ENCODE results near the gene ADA. TPM values are rescaled to one million over a fixed set of nuclear protein-coding genes. Genes with fewer than 3 reads are reported as not detected.

Gene ADA
- total and polyA plus RNA-seq, 9 of the 15 experiments (the other 6 are each of a cell fraction or from before 2014, with no cell fraction given), result 2.4 to 26.1 (median 5.3) TPM

DNA sequence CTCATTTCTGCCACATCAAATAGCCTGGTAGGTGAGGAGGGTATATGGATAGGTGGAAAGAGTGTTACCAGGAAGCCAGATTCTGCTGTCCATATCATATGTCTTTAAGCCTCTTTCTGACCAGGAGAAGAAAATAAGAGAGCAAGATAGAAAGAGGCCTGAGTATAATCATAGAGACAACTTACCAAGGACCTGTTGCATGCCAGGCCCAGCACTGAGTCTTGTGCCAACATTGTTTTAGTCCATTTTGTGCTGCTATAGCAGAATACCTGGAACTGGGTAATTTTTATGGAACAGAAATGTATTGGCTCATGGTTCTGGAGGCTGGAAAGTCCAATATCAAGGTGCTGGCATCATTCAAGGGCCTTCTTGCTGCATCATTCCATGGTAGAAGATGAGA lies 7.3 kb upstream of the ADA start:
- no peaks in the 10 kb centered on the region; the same call in 1 of the 2 replicates for H3K9me3 ChIP-seq (replicated peaks; ENCODE audit: control insufficient read depth, insufficient read depth, low read depth, low read length)
- DNase-seq (ENCODE audit: extremely low read depth in 1 of 4, low spot score in 3 of 4) (no peak), FAIRE-seq (no peak), ATAC-seq (no peak)
- BruUV-seq (replicated peaks), result no TSS peak
- ChIA-PET POLR2A (no interaction called here), CTCF (ENCODE audit: low intra/inter-chr PET ratio) (no interaction called here)
- no peak for TF ChIP-seq ZNF197 (CRISPR knock-in tag; IDR thresholded peaks at IDR 0.05; ENCODE audit: low read depth)
- no peak for TF ChIP-seq ARID1B (IDR thresholded peaks at IDR 0.05)
- TF ChIP-seq, protein P1, sequence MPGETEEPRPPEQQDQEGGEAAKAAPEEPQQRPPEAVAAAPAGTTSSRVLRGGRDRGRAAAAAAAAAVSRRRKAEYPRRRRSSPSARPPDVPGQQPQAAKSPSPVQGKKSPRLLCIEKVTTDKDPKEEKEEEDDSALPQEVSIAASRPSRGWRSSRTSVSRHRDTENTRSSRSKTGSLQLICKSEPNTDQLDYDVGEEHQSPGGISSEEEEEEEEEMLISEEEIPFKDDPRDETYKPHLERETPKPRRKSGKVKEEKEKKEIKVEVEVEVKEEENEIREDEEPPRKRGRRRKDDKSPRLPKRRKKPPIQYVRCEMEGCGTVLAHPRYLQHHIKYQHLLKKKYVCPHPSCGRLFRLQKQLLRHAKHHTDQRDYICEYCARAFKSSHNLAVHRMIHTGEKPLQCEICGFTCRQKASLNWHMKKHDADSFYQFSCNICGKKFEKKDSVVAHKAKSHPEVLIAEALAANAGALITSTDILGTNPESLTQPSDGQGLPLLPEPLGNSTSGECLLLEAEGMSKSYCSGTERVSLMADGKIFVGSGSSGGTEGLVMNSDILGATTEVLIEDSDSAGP (CRISPR knock-in tag; IDR thresholded peaks at IDR 0.05), result no peak
- TF ChIP-seq FOSL1 (tag; conservative IDR thresholded peaks at IDR 0.05), result no peak
- in situ Hi-C loops (cut with MboI) (no loop called here), intact Hi-C loops (cut with micrococcal nuclease) (no loop called here)
- H3K27me3 ChIP-seq (ENCODE audit: control insufficient read depth in 2 of 2, insufficient read depth in 2 of 2, low read length in 2 of 2), result peaks cover 4 to 18% of the 10 kb centered on the region in 2 experiments; a peak in 4 of 5 replicates
- no peak overlapping the region for H3K9ac ChIP-seq (ENCODE audit: insufficient read depth in 1 of 2, low read depth in 2 of 2, low read length in 2 of 2)
- H3K4me1 ChIP-seq (replicated peaks in 1 of 2; ENCODE audit: control insufficient read depth in 2 of 2, insufficient read depth in 2 of 2, low read length in 2 of 2), result no peaks in the 10 kb centered on the region
- H4K20me1 ChIP-seq (replicated peaks; ENCODE audit: control insufficient read depth, insufficient read depth, low read length), result no peaks in the 10 kb centered on the region
- no peaks in the 10 kb centered on the region for H3K9me1 ChIP-seq (ENCODE audit: control insufficient read depth, insufficient read depth, low read length)
- no peaks in the 10 kb centered on the region for H3K36me3 ChIP-seq (ENCODE audit: control insufficient read depth, insufficient read depth, low read length)
- no peak overlapping the region for H2AFZ ChIP-seq (ENCODE audit: low read depth, low read length)
- no peaks in the 10 kb centered on the region for H3K79me2 ChIP-seq (ENCODE audit: control insufficient read depth, insufficient read depth, low read length)
- H3K27ac ChIP-seq (ENCODE audit: extremely low read depth, low read depth, low read length), result no peak overlapping the region
- no peak overlapping the region for H3K4me3 ChIP-seq
- no peak overlapping the region for H3K4me2 ChIP-seq (ENCODE audit: insufficient read depth, low read length)

- BruUV-seq (replicated peaks), result no TSS peak
- peaks cover 6 to 11% of the 10 kb centered on the region in 2 experiments; a peak in 4 of 5 replicates for H3K27me3 ChIP-seq (ENCODE audit: control insufficient read depth in 2 of 2, insufficient read depth in 2 of 2, low read length in 2 of 2)
- no peak overlapping the region for H3K27ac ChIP-seq (ENCODE audit: extremely low read depth, low read depth, low read length)
- H3K9me3 ChIP-seq (replicated peaks; ENCODE audit: control insufficient read depth, insufficient read depth, low read depth, low read length), result peaks cover 4% of the 10 kb centered on the region; the same call in 1 of the 2 replicates
- intact Hi-C loops (cut with micrococcal nuclease), result no loop called here
- no peak overlapping the region for H2AFZ ChIP-seq (ENCODE audit: low read depth, low read length)
- no peak overlapping the region for H3K4me3 ChIP-seq
- ChIA-PET POLR2A (no interaction called here), CTCF (ENCODE audit: low intra/inter-chr PET ratio) (no interaction called here)
- FAIRE-seq (no peak), DNase-seq (ENCODE audit: extremely low read depth in 1 of 4, low spot score in 3 of 4) (no peak), ATAC-seq (no peak)
- H3K9me1 ChIP-seq (ENCODE audit: control insufficient read depth, insufficient read depth, low read length), result no peaks in the 10 kb centered on the region
- no peak overlapping the region for H3K9ac ChIP-seq (ENCODE audit: insufficient read depth in 1 of 2, low read depth in 2 of 2, low read length in 2 of 2)
- no peaks in the 10 kb centered on the region for H4K20me1 ChIP-seq (replicated peaks; ENCODE audit: control insufficient read depth, insufficient read depth, low read length)
- H3K4me1 ChIP-seq (replicated peaks in 1 of 2; ENCODE audit: control insufficient read depth in 2 of 2, insufficient read depth in 2 of 2, low read length in 2 of 2), result no peaks in the 10 kb centered on the region
- WGBS (ENCODE audit: insufficient coverage, low coverage, missing lambda C conversion rate), result 9% methylated on average over 2 of the region's 2 CpGs
- H3K4me2 ChIP-seq (ENCODE audit: insufficient read depth, low read length), result no peak overlapping the region
- no peaks in the 10 kb centered on the region for H3K36me3 ChIP-seq (ENCODE audit: control insufficient read depth, insufficient read depth, low read length)
- H3K79me2 ChIP-seq (ENCODE audit: control insufficient read depth, insufficient read depth, low read length), result no peaks in the 10 kb centered on the region
- in situ Hi-C loops (cut with MboI), result no loop called here
- TF ChIP-seq ZMIZ1 (IDR thresholded peaks at IDR 0.05; ENCODE audit: low read depth in 2 of 2, low read length in 2 of 2) (no peak), PCBP2 (IDR thresholded peaks at IDR 0.05; ENCODE audit: low read depth, low read length, poor library complexity, severe bottlenecking) (no peak), ZNF639 (CRISPR knock-in tag; conservative IDR thresholded peaks at IDR 0.05 in 1 of 2, IDR thresholded peaks at IDR 0.05 in 1 of 2) (no peak), FOXK1 (CRISPR knock-in tag; IDR thresholded peaks at IDR 0.05; ENCODE audit: borderline replicate concordance) (no peak), ZZZ3 (IDR thresholded peaks at IDR 0.05) (no peak)
Measured at GRCh38 chr20:44657875-44658274, 6.4 kb upstream of the ADA start.
